GM12873 (cell line): ENCODE data around the gene FBXW8.

Source experiments
- CTCF ChIP-seq: IDR thresholded peaks from 2 replicates; pipeline ENCODE4 v1.5.1; 2012; ENCODE audit warnings: low read depth, mild to moderate bottlenecking, moderate library complexity, low read length, control low read depth; ENCODE audit not compliant: insufficient read depth; ENCODE audit errors: missing control alignments

FBXW8 gene

DNA sequence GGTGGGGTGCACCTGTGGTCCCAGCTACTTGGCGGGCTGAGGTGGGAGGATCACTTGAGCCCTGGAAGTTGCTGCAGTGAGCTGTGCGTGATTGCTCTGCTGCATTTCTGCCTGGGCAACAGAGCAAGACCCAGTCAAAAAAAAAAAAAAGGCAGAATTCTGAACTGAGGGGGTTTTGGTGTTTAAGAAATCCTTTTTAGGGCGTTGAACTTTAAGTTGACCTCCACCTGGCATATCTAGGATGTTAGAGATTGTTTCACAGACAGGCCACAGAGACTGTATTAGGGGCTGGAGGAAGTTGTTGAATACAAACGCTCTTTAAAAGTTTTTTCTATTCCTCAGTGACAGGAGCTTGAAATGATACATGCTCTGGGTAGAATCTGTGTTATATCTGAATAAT lies 60.5 kb downstream of the FBXW8 start:
- TF ChIP-seq CTCF: no peak

DNA sequence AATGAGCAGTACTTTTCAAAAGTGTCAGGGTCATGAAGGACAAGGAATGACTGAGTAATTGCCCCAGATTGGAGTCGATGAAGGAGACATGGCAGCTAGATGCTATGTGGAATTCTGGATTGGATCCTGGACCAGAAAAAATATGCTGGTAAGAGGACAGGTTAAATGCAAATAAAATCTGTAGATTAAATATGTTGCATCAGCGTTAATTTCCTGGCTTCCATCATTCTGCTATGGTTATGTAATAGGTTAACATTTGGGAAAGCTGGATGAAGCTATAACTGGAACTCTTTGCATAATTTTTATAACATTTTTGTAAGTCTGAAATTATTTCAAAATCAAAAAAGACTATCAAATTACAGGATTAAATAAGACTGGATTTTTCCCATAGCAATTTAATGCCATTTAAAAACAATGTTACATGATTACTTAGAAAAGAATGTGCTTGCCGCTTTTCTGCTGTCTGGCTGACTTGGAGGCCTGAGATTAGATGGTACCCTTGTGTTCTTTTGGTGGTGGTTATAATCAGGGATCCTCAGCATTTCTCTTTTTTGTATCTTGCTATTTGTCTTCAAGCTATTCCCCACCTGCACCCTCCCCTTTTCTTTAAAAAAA lies 65.1 kb downstream of the FBXW8 start:
- TF ChIP-seq CTCF: no peak

DNA sequence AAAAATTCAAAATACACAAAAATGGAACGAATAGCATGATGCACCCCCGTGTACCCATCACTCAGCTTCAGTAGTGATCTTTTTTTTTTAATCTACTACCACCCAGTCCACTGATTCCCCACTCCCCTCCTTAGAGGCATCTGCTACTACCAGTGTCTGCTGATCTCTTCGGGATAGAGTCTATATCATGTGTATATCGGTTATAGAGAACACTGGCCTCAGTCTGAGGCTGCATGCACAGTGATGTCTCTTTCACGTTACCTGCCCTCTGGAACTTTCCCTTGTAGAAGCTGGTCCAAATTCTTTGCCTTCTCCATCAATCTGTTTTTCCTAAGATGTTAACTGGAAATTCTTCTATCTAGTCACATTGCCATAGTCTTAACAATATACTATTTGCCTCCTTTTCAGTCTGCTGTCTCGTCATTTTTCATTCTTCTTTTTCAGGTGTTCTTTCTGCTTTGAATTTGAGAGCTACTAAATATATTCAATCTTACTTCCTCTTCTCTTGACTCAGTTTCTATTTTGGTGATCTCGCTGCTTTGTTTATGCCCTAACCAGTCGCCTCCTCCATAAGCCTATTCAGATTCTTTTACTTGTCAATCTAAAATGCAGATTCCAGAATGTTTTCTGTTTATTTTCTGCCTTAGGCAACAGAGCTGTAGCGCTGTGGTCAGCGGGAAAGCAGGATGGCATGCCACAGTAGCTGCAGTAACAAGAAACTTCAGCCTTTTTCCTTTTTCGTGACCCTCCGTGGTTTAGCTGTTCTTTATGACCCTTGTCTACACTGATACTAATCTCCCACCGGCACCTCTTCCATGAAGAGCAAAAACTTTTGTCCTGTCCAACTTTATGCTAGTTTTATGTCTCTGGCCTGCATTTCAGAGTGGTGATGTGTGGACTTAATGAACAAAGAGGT lies 67.0 kb downstream of the FBXW8 start:
- no peak for TF ChIP-seq CTCF

- no peak for TF ChIP-seq CTCF
Observed at GRCh38 chr12:116978791-116979508, 68.2 kb downstream of the FBXW8 start.

DNA sequence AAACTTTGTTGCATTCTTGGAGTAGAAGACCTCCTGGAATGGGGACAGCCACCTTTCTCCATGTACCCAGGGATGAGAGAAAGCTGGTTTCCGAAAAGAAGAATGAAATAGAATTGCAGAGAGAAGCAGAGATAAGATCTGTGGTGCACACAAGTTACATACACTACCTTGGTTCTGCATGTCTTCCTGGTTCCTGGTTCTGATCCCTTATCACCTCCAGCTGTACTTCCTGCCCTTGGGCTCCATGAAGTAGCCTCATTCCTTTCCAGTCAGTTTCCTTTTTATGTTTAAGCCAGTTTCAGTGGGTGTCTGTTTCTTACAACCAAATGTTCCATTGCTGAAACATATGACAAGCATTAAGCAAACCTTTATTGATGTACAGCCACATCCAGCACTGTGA lies 69.3 kb downstream of the FBXW8 start:
- TF ChIP-seq CTCF: no peak

DNA sequence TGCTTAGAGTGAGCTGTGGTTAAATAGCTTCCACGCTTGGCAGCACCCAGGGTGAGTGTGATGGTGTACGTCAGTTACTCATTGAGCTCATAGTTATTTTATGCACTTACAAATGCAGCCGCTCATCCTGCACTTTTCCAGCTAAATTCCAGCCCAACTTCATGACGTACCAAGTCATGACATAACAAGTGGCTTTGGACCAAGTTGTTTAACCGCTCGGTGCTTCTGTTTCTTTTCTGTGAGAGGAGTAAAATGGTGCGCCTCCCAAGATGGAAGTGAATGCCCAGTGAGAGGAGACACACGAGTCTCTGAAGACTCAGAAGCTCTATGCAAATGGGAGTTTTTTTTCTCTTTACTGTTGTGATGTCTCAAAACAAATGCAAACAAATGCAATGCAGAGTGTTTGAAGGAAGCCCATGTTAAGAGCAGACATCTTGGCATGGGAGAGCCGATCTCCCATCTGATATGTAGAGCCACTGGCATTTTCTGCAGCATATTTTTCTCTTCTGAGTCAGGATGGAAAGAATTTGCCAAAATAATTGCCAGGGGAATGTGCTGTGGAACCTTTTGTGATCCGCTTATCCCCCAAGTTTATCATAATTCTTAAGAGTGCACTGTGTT lies 72.2 kb downstream of the FBXW8 start:
- TF ChIP-seq CTCF: no peak
